HG02970 (cell line): ENCODE measurements around the gene KLHL34.

Experiments
- ATAC-seq: cut with Tn5 transposase; IDR thresholded peaks from one replicate; pipeline ENCODE4 v1.9.1; 2021; ENCODE audit warnings: mild to moderate bottlenecking, moderate library complexity, moderate number of reproducible peaks; ENCODE audit not compliant: unreplicated experiment, low FRiP score

The KLHL34 gene

GRCh38 chrX:21656587-21657317 lies 1.4 kb downstream of the KLHL34 start:
- no peak for ATAC-seq

GRCh38 chrX:21655901-21656586 lies 2.1 kb downstream of the KLHL34 start:
- no peak for ATAC-seq

GRCh38 chrX:21645886-21646285 lies 12.2 kb downstream of the KLHL34 start:
- no peak for ATAC-seq

GRCh38 chrX:21645431-21645830 lies 12.7 kb downstream of the KLHL34 start:
- no peak for ATAC-seq

GRCh38 chrX:21639775-21640174 lies 18.4 kb downstream of the KLHL34 start:
- ATAC-seq: no peak

GRCh38 chrX:21638311-21638710 lies 19.8 kb downstream of the KLHL34 start:
- ATAC-seq: no peak

- no peak for ATAC-seq
Measured at GRCh38 chrX:21632027-21632426, 26.1 kb downstream of the KLHL34 start.

GRCh38 chrX:21623778-21624501 lies 34.2 kb downstream of the KLHL34 start:
- ATAC-seq: no peak

GRCh38 chrX:21620234-21620633 lies 37.9 kb downstream of the KLHL34 start:
- ATAC-seq: no peak

GRCh38 chrX:21616386-21616785 lies 41.7 kb downstream of the KLHL34 start:
- no peak for ATAC-seq

- no peak for ATAC-seq
Measured at GRCh38 chrX:21612154-21612553, 46.0 kb downstream of the KLHL34 start.

- ATAC-seq: no peak
Measured at GRCh38 chrX:21610168-21610567, 48.0 kb downstream of the KLHL34 start.

- no peak for ATAC-seq
Measured at GRCh38 chrX:21606002-21606401, 52.1 kb downstream of the KLHL34 start.
